Bronchial epithelial cell (primary cell): Measurements from ENCODE around the gene PGM1. TPM values are rescaled to one million over a fixed set of nuclear protein-coding genes. Genes with fewer than 3 reads are reported as not detected.

Source experiments
- DNase-seq: peaks from one replicate; pipeline ENCODE4 v3.0.0-alpha.2; 2010; ENCODE audit warnings: low read depth
- FAIRE-seq: peaks from 2 replicates; lab custom pipeline; 2011; peaks lifted over from hg19 to GRCh38; lab: Jason Lieb, UNC
- H3K27me3 ChIP-seq: 2 replicates; pipeline ENCODE4 v1.5.1; 2011; ENCODE audit warnings: low read length; ENCODE audit not compliant: control insufficient read depth, insufficient read depth
- H3K36me3 ChIP-seq: 2 replicates; pipeline ENCODE4 v1.5.1; 2011; ENCODE audit warnings: low read length; ENCODE audit not compliant: control insufficient read depth, insufficient read depth
- H3K4me3 ChIP-seq: 2 replicates; pipeline ENCODE4 v1.5.1; 2011; ENCODE audit warnings: mild to moderate bottlenecking, low read depth, low read length, control low read depth
- total RNA-seq: library from RNA; depleted of rRNA; stranded (reverse); fragments of >200 nt; gene quantifications from 2 replicates; pipeline ENCODE4 v1.2.1, GENCODE V29; 2014
- TF ChIP-seq, protein P1 (sequence below): IDR thresholded peaks from 2 replicates; pipeline ENCODE4 v1.5.1; 2011; ENCODE audit warnings: mild to moderate bottlenecking, moderate library complexity, low read length, control low read depth, inconsistent platforms; ENCODE audit not compliant: insufficient read depth, severe bottlenecking

Gene PGM1
- total RNA-seq, 1 donor from 2014 or later = 69.2 TPM

DNA sequence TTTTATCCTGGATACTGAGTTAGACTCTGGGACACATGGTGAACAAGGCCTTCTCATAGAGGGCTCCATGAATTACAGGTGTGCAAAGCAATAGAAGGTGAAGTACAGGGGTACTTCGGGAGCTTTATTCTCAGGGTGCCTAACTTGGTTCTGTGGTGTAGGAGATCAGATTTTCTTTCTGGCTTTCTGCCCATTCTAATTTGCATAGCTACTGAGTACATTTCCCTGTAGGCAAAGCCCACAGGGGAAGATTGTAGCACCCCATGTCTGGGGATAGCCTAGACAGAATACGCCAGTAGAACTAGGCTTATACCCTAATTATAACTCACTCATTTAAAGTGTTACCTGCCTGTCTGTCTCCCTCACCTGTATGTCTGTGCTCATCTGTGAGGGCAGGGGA lies 49.7 kb downstream of the PGM1 start:
- TF ChIP-seq, protein P1, sequence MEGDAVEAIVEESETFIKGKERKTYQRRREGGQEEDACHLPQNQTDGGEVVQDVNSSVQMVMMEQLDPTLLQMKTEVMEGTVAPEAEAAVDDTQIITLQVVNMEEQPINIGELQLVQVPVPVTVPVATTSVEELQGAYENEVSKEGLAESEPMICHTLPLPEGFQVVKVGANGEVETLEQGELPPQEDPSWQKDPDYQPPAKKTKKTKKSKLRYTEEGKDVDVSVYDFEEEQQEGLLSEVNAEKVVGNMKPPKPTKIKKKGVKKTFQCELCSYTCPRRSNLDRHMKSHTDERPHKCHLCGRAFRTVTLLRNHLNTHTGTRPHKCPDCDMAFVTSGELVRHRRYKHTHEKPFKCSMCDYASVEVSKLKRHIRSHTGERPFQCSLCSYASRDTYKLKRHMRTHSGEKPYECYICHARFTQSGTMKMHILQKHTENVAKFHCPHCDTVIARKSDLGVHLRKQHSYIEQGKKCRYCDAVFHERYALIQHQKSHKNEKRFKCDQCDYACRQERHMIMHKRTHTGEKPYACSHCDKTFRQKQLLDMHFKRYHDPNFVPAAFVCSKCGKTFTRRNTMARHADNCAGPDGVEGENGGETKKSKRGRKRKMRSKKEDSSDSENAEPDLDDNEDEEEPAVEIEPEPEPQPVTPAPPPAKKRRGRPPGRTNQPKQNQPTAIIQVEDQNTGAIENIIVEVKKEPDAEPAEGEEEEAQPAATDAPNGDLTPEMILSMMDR = no peak
- FAIRE-seq (no peak), DNase-seq (no peak)
- H3K36me3 ChIP-seq = peaks cover 7% of the 10 kb centered on the region
- H3K27me3 ChIP-seq = no peaks in the 10 kb centered on the region
- no peak overlapping the region for H3K4me3 ChIP-seq

DNA sequence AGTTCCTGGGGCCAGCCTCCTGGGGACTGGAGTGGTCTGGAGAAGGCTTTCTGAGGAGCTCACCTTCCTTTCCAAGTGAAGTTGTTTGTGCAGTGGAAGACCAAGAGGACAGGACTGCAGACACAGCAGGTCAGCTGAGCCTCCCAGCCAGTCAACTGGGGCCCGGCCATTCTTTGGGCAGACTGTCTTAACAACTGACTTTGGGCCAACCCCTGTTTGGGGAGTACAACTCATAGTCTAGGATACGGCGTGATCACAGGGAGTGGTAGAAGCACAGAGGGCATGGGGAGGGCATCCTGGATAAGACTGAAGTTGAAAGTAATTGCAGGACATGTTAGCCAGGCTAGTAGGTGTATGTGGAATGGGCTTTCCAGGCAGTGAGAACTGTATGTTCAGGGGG lies 50.3 kb downstream of the PGM1 start:
- Histone ChIP-seq H3K36me3 (peaks cover 8% of the 10 kb centered on the region), H3K27me3 (no peaks in the 10 kb centered on the region), H3K4me3 (no peak overlapping the region)
- DNase-seq (no peak), FAIRE-seq (no peak)
- TF ChIP-seq, protein P1 = no peak

DNA sequence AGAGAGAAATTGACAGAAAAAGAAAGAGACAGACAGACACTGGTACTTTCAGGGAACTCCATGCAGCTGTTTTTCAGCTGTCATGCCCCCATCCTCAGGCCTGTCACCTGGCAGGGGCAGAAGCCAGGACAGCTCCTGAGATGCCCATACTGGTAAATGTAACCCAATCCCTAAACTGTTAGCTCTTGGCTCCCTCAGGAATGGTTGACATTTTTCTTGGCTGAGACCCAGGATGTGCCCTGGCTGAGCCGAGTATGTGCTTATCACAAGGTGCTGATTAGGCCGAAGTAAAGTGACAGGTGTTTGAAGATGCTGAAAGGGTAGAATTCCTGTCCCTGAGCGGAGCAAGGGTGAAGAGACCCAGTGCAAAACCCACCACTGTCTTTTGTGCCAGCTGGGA lies 50.7 kb downstream of the PGM1 start:
- Histone ChIP-seq H3K4me3 (no peak overlapping the region), H3K36me3 (peaks cover 6% of the 10 kb centered on the region), H3K27me3 (no peaks in the 10 kb centered on the region)
- FAIRE-seq = no peak
- TF ChIP-seq, protein P1 = no peak
- DNase-seq = no peak

DNA sequence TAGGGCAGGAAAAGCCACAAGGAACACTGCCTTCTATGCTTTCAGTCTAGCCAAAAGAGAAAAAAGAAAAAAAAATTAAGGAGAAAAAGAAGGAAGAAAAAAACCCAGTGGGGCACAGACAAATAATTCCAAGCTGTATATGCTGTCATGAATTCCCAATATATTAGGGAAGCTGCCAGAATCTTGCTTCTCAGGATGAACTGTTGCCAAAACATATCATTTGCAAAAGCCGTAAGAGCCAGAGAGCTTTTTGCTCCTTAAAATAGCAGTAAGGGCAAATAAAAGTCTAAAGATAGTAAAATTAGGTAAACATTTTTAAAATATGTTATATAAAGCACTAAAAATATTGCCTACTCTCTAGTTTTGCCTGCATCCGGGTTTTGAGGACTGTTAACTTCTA lies 52.1 kb downstream of the PGM1 start:
- H3K4me3 ChIP-seq = no peak overlapping the region
- TF ChIP-seq, protein P1 = no peak

DNA sequence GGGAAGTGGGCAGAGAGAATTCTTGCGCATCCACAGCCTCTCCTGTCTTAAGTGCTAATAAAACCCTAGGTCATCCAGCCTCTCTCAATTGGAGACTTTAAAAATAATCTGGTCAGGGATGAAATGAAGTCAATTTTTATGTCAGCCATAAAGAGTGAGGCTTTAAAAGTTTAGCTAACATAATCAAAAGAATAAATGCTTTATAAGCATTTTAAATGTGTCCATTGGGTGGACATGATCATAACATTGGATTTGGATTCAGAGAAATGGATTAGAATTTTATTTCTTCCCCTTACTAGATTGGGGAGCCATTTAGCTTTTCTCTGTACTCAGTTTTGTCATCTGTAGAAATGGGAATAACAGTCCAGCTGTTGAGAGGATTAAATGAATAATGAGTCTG lies 55.5 kb downstream of the PGM1 start:
- peaks cover 7% of the 10 kb centered on the region for H3K36me3 ChIP-seq
- no peak overlapping the region for H3K4me3 ChIP-seq
- DNase-seq = no peak
- H3K27me3 ChIP-seq = no peaks in the 10 kb centered on the region
- FAIRE-seq = no peak
- TF ChIP-seq, protein P1 = no peak

More for the DNA sequence above, 52.1 kb downstream of the PGM1 start:
- no peak for FAIRE-seq
- DNase-seq = no peak
- Histone ChIP-seq H3K36me3 (peaks cover 1% of the 10 kb centered on the region), H3K27me3 (no peaks in the 10 kb centered on the region)

DNA sequence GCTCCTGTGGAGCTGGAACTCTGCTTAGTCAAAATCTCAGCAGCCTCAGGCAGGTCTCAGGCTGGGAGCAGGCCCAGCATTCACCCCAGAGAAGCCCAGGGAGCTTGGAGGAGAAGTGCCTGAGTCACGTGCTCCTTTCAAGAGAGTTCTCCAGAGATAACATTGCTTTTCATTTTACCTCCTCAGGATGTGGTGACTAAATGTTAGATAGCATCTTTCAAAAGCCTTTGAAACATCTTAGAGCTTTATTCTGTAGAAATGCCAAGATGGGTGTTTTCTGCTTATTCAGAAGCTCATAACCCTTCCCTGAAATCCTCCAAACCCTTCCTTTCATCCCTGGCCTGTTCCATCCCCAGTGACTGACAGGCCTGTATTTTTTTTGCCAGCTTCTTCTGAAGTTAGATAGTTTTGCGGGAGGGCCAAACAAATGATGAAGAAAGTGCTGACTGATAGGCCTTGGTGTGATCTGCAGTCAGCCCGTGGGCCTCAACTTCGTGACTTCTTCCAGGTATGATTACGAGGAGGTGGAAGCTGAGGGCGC lies 58.0 kb downstream of the PGM1 start:
- no peak for FAIRE-seq
- Histone ChIP-seq H3K36me3 (peaks cover 11% of the 10 kb centered on the region), H3K4me3 (no peak overlapping the region), H3K27me3 (no peaks in the 10 kb centered on the region)
- TF ChIP-seq, protein P1 = no peak
- no peak for DNase-seq
